Prostate gland (tissue), 2 donors: ENCODE data around the gene ASCC3.

Experiments
- CTCF ChIP-seq, 4 experiments: fragments of 200-600 bp in 2 of 4; fragments of 450-650 bp in 2 of 4; sonication (generic) in 2 of 4; IDR thresholded peaks; 1 replicate in 3 of 4; 2 replicates in 1 of 4; pipeline ENCODE4 v1.5.1; 2016 to 2019; ENCODE audit warnings: antibody characterized with exemption in 4 of 4, mild to moderate bottlenecking in 2 of 4, moderate library complexity in 2 of 4
- POLR2A ChIP-seq: fragments of 450-650 bp; IDR thresholded peaks from one replicate; pipeline ENCODE4 v1.6.1; 2016; ENCODE audit warnings: antibody characterized with exemption, mild to moderate bottlenecking
- POLR2AphosphoS5 ChIP-seq: sonication (generic); formaldehyde crosslinking; IDR thresholded peaks from one replicate; pipeline ENCODE4 v1.6.1; 2017; ENCODE audit warnings: antibody characterized with exemption

GRCh38 chr6:100664274-100665040, 216.7 kb downstream of the ASCC3 start:
- TF ChIP-seq POLR2AphosphoS5 (no peak), CTCF (IDR thresholded peaks at IDR 0.05) (peak; percentile 20 to 60 (median 51)), POLR2A (no peak)
